Hair follicular keratinocyte (primary cell): Measurements from ENCODE around the gene PDE4C. TPM values are rescaled to one million over a fixed set of nuclear protein-coding genes. Genes with fewer than 3 reads are reported as not detected.

Source experiments
- total RNA-seq: library from RNA; depleted of rRNA; stranded (reverse); fragments of >200 nt; gene quantifications from 2 replicates; pipeline ENCODE4 v1.2.3, GENCODE V29; 2015

The PDE4C gene
- total RNA-seq, result not detected in 2 replicates

DNA sequence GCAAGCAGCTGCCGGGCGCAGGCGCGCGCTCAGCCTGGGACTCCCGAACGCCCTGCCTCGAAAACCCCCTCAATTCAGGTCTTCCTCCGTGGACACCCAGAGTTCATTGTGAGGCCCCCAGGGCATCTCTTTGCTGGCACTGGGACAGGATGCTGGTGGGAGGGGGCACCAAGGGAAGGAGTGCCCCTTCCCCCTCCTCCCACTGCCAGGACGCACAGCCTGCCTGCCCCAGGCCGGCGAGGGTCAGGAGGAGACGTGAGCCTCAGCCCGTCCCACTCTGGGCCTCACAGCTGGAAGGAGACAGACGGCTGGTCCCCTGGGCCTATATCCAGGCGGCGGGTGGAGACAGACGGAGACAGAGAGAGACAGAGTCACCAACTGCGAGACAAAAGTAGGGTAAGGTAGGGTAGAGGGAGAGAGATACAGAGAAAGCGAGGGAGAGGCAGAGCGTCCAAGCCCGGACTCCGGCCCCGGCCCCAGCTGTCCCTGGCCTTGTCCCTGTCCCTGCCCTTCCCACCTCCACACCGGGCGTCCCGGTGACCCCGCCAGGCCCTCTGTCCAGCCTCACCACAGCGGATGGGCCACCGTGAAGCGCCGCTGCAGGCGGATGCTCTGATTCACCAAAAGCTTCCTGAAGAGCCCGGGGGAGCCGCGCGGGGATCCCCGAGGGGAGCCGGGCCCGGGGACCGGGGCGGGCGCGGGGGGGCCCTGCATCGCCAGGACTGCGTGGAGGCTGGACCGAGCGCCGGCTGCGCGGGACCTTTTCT, at the start of gene PDE4C:
Gene PDE4C, minus strand, starts transcription at position 737 of the 767 bp plus-strand sequence. Its CDS starts 23 bp downstream, at position 714.

DNA sequence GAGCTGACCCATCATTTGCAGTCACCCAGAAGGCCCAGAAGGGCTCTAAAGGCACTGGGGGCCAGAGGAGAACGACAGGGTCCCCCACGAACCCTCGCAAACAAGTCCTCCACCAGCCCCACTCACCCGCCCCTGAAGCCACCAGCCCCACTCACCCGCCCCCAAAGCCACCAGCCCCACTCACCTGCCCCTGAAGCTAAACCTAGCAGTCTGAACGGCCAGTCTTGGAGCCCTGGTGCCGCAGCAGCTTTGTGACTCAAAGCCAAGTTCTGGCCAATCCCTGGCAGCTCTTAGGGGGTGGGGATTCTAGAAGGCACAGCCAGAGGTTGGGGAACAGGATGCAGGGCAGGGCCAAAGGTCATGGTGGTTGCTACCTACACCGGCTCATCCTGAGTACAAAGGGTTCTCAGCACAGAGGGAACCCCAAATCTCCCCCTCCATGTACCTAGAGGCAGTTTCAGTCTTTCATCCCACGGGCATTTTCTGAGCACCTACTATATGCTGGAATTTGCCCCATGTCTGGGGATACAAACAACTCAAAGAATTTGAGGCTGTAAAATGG, 48.1 kb upstream of the PDE4C start, which contains the start of gene IQCN:
Gene IQCN, minus strand, starts transcription at position 234 of the 562 bp plus-strand sequence. CDS start 4,974 bp downstream, outside the sequence.

GRCh38 chr19:18203863-18204393, 22.3 kb downstream of the PDE4C start, which contains the start of gene RAB3A:
Gene RAB3A (minus strand): TSS chr19:18204042. CDS start chr19:18202740, 1,302 bp downstream.

GRCh38 chr19:18192673-18193387, 33.4 kb downstream of the PDE4C start, which contains the start of gene MPV17L2:
Gene MPV17L2 (plus strand): TSS chr19:18193218. CDS start chr19:18193282, 64 bp downstream.

Other genes starting within 250 kb of the PDE4C start
- gene ARRDC2, start 218.3 kb downstream of the PDE4C start, total RNA-seq, result 6.4 and 8.2 TPM in 2 replicates
- not detected in 2 replicates for gene IL12RB1, start 139.5 kb downstream of the PDE4C start, total RNA-seq
- 2.4 and 3.3 TPM in 2 replicates for gene MAST3, start 128.7 kb downstream of the PDE4C start, total RNA-seq
- 13.4 and 14.3 TPM in 2 replicates for gene PIK3R2, start 73.3 kb downstream of the PDE4C start, total RNA-seq
- gene IFI30, start 52.6 kb downstream of the PDE4C start, total RNA-seq, result 22.6 and 27.0 TPM in 2 replicates
- gene MPV17L2, start 33.2 kb downstream of the PDE4C start, total RNA-seq, result 77.5 and 113 TPM in 2 replicates
- gene RAB3A, start 22.4 kb downstream of the PDE4C start, total RNA-seq, result 0.19 and 0.23 TPM in 2 replicates
- gene IQCN, start 48.0 kb upstream of the PDE4C start, total RNA-seq, result under 0.01 TPM in 1 of 2 replicates, not detected in the other
- 108 and 149 TPM in 2 replicates for gene JUND, start 55.2 kb upstream of the PDE4C start, total RNA-seq
- 465 and 615 TPM in 2 replicates for gene LSM4, start 96.6 kb upstream of the PDE4C start, total RNA-seq
- 5.2 and 5.6 TPM in 2 replicates for gene PGPEP1, start 114.2 kb upstream of the PDE4C start, total RNA-seq
- gene GDF15, start 159.7 kb upstream of the PDE4C start, total RNA-seq, result 2.2 and 30.3 TPM in 2 replicates
- gene LRRC25, start 171.2 kb upstream of the PDE4C start, total RNA-seq, result not detected in 2 replicates
- gene SSBP4, start 193.0 kb upstream of the PDE4C start, total RNA-seq, result 65.4 and 73.2 TPM in 2 replicates
- 14.0 and 15.5 TPM in 2 replicates for gene ISYNA1, start 211.7 kb upstream of the PDE4C start, total RNA-seq